ENCODE measurements around the gene PHACTR1.
A peak's percentile ranks its signal among the peaks of the same experiment; 100 is the strongest.

PHACTR1 gene

GRCh38 chr6:12911427-12911826 lies 194.9 kb downstream of the PHACTR1 start:
- peak; percentile 16 to 20 for DNase-seq (ENCODE audit: low read depth in 1 of 2, low spot score in 1 of 2)
- no peak for TF ChIP-seq GABPA (IDR thresholded peaks at IDR 0.05; ENCODE audit: low read depth)
- peak; percentile 39 for TF ChIP-seq CTCF (IDR thresholded peaks at IDR 0.05; ENCODE audit: insufficient read depth, low read length)
- Histone ChIP-seq H3K4me3 (replicated peaks; ENCODE audit: insufficient read depth, low read length) (no peak overlapping the region), H3K27me3 (ENCODE audit: insufficient read depth, poor library complexity, severe bottlenecking) (no peaks in the 10 kb centered on the region), H3K27ac (replicated peaks) (no peak overlapping the region)

- Histone ChIP-seq H3K27ac (replicated peaks) (no peak overlapping the region), H3K27me3 (ENCODE audit: insufficient read depth, poor library complexity, severe bottlenecking) (no peaks in the 10 kb centered on the region), H3K4me3 (replicated peaks; ENCODE audit: insufficient read depth, low read length) (no peak overlapping the region)
- TF ChIP-seq POLR2AphosphoS5 (IDR thresholded peaks at IDR 0.05; ENCODE audit: low read depth) (no peak), CTCF (IDR thresholded peaks at IDR 0.05; ENCODE audit: insufficient read depth, low read length) (no peak), SPI1 (IDR thresholded peaks at IDR 0.05; ENCODE audit: borderline replicate concordance, low read depth) (no peak), GABPA (IDR thresholded peaks at IDR 0.05; ENCODE audit: low read depth) (no peak), REST (IDR thresholded peaks at IDR 0.05; ENCODE audit: insufficient replicate concordance, low read depth) (no peak)
- DNase-seq (ENCODE audit: low read depth in 1 of 2, low spot score in 1 of 2): no peak
These were observed 196.6 kb downstream of the PHACTR1 start for GRCh38 chr6:12913201-12913600.

- Histone ChIP-seq H3K4me3 (replicated peaks; ENCODE audit: insufficient read depth, low read length) (no peak overlapping the region), H3K27ac (replicated peaks) (no peak overlapping the region), H3K27me3 (ENCODE audit: insufficient read depth, poor library complexity, severe bottlenecking) (no peaks in the 10 kb centered on the region)
- DNase-seq (ENCODE audit: low read depth in 1 of 2, low spot score in 1 of 2): peak in 1 of 2 experiments; percentile 7
- peak; percentile 82 for TF ChIP-seq SPI1 (IDR thresholded peaks at IDR 0.05; ENCODE audit: borderline replicate concordance, low read depth)
- no peak for TF ChIP-seq REST (IDR thresholded peaks at IDR 0.05; ENCODE audit: insufficient replicate concordance, low read depth)
These were observed 199.4 kb downstream of the PHACTR1 start for GRCh38 chr6:12916006-12916405.

GRCh38 chr6:12916420-12917136 lies 200.0 kb downstream of the PHACTR1 start:
- Histone ChIP-seq H3K27me3 (ENCODE audit: insufficient read depth, poor library complexity, severe bottlenecking) (no peaks in the 10 kb centered on the region), H3K4me3 (replicated peaks; ENCODE audit: insufficient read depth, low read length) (no peak overlapping the region), H3K27ac (replicated peaks) (no peak overlapping the region)
- no peak for DNase-seq (ENCODE audit: low read depth in 1 of 2, low spot score in 1 of 2)
- TF ChIP-seq GABPA (IDR thresholded peaks at IDR 0.05; ENCODE audit: low read depth) (no peak), REST (IDR thresholded peaks at IDR 0.05; ENCODE audit: insufficient replicate concordance, low read depth) (no peak), SPI1 (IDR thresholded peaks at IDR 0.05; ENCODE audit: borderline replicate concordance, low read depth) (no peak), CTCF (IDR thresholded peaks at IDR 0.05; ENCODE audit: insufficient read depth, low read length) (no peak), POLR2AphosphoS5 (IDR thresholded peaks at IDR 0.05; ENCODE audit: low read depth) (no peak)
